GM04503 (cell line): ENCODE results near the gene ALKBH7.
"Not testable (repeated sequence)": the region's sequence is repeated elsewhere in the genome, so short reads cannot be mapped to it uniquely, and the experiment has no call there.

Experiments
- DNase-seq: peaks from one replicate; pipeline ENCODE4 v3.0.0-alpha.2; 2012; ENCODE audit warnings: low read depth

Gene ALKBH7

DNA sequence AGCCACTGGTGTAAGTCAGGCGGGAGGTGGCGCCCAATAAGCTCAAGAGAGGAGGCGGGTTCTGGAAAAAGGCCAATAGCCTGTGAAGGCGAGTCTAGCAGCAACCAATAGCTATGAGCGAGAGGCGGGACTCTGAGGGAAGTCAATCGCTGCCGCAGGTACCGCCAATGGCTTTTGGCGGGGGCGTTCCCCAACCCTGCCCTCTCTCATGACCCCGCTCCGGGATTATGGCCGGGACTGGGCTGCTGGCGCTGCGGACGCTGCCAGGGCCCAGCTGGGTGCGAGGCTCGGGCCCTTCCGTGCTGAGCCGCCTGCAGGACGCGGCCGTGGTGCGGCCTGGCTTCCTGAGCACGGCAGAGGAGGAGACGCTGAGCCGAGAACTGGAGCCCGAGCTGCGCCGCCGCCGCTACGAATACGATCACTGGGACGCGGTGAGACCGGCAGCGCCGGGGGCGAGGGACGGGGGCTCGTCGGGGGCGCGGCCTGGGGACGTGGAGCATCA lies at the start of gene ALKBH7:
ALKBH7 (plus strand) TSS at position 201 of the 502 bp plus-strand sequence; CDS start at position 228, 27 bp downstream.
- peak; percentile 97 for DNase-seq

GRCh38 chr19:6324757-6325156 lies 47.8 kb upstream of the ALKBH7 start:
- DNase-seq: no peak

DNA sequence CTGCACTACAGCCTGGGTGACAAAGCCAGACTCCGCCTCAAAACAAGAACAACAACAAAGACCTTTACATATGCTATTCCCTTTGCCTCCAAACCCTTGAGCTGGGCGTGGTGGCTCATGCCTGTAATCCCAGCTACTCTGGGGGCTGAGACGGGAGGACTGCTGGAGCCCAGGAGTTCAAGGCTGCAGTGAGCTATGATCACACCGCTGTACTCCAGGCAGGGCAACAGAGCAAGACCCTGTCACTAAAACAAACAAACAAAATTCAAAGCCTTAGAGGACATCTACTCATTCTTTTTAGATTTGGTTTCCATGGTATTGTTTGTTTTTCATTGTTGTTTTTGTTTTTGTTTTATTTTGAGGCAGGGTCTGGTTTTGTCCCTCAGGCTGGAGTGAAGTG lies 47.0 kb upstream of the ALKBH7 start:
- DNase-seq: no peak

- no peak for DNase-seq
Measured at GRCh38 chr19:6326815-6327214, 45.8 kb upstream of the ALKBH7 start.

GRCh38 chr19:6333439-6333838 lies 39.2 kb upstream of the ALKBH7 start, which contains the start of gene ACER1:
Gene ACER1 (minus strand): TSS chr19:6333612. CDS start chr19:6333551, 61 bp downstream.
- no peak for DNase-seq

- no peak for DNase-seq
Measured at GRCh38 chr19:6334490-6335285, 37.9 kb upstream of the ALKBH7 start.

- no peak for DNase-seq
Measured at GRCh38 chr19:6340493-6341201, 31.9 kb upstream of the ALKBH7 start.

GRCh38 chr19:6343462-6343861 lies 29.1 kb upstream of the ALKBH7 start:
- no peak for DNase-seq

DNA sequence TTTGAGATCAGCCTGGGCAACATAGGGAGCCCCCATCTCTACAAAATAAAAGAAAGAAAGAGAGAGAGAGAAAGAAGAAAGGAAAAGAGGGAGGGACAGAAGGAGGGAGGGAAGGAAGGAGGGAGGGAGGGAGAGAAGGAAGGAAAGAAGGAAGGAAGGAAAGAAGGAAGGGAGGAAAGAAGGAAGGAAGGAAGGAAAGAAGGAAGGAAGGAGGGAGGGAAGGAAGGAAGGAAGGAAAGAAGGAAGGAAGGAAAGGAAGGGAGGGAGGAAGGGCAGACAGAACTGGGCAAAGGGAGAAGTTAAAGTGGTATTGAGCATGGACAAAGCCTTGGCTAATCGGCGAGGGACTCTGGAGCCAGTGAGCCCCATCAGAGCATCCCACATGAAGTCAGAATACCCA lies 23.3 kb upstream of the ALKBH7 start:
- DNase-seq: not testable (repeated sequence)

DNA sequence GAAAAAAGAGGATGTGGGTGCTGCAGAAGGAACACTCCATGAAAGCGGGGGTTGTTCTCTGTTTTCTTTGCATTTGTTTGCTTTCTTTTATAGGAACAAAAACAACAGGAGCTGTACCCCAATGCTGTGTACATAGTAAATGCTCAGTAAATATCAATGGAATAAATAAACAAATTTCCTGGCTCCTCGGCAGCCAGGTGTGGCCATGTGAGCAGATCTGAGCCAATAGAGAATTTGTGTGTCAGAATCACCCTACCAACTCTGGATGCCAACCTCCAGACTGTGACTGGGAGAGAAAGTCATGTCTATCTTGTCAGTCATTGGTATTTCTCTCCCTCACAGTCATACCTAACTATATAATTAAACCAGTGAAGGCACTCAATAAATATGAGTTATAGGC lies 21.9 kb upstream of the ALKBH7 start:
- no peak for DNase-seq

GRCh38 chr19:6352381-6353165 lies 20.0 kb upstream of the ALKBH7 start:
- no peak for DNase-seq

DNA sequence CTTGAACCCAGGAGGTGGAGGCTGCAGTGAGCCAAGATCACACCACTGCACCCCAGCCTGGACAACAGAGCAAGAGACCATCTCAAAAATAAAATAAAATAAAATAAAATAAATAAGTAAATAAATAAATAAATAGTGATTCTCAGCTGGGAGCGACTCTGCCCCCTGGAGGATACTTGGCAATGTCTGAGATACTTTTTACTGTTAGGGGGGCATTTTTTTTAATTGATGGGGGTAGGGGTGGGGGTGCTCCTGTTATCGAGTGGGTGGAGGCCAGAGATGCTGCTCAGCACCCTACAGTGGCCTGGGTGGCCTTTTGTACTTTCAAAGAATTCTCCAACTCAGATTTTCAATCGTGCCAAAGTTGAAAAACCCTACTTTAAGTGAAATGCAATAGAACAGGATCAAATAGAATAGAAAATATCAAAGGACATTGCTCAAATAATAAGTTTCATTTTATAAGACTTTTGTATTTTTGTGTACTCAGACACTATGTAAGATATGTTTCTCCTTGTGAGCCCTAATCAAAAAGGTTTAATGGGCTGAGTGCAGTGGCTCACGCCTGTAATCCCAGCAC lies 18.4 kb upstream of the ALKBH7 start:
- DNase-seq: no peak

GRCh38 chr19:6355321-6356040 lies 17.1 kb upstream of the ALKBH7 start:
- DNase-seq: not testable (repeated sequence)

GRCh38 chr19:6357174-6357573 lies 15.4 kb upstream of the ALKBH7 start:
- DNase-seq: no peak

DNA sequence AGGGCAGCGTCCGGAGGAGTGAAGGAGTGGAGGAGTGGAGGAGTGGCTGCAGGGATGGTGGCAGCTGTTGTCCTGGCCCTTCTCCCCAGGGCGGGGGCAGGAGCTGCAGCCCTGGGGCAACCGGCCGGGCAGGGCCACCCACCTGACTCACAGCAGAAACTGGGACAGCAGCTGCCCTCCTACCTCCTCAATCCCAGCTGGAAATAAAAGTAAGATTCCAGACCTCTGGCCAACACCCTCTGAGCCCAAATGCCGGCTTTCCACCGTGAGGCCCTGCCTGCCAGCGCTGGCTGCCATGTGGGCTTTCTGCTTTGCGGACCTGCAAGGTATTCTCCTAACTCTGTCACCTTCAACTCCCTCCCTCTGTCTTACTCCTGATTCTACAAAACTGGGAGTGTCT lies 14.6 kb upstream of the ALKBH7 start:
- no peak for DNase-seq

GRCh38 chr19:6359568-6360341 lies 12.8 kb upstream of the ALKBH7 start:
- no peak for DNase-seq

DNA sequence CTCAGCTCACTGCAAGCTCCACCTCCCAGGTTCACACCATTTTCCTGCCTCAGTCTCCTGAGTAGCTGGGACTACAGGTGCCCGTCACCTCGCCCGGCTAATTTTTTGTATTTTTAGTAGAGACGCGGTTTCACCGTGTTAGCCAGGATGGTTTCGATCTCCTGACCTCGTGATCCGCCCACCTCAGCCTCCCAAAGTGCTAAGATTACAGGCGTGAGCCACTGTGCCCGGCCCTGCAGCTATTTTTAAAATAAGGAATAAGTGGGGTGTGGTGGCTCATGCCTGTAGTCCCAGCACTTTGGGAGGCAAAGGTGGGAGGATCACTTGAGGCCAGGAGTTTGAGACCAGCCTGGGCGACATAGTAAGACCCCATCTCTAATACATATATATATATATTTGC lies 12.1 kb upstream of the ALKBH7 start:
- not testable (repeated sequence) for DNase-seq

DNA sequence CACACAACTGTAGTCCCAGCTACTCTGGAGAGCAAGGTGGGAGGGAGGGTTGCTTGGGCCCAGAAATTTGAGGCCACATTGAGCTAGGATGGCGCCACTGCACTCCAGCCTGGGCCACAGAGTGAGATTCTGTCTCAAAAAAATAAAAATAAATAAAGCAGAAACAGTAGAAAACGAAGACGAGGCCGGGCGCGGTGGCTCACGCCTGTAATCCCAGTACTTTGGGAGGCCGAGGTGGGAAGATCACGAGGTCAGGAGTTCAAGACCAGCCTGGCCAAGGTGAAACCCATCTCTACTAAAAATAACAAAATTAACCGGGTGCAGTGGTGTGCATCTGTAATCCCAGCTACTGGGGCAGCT lies 11.8 kb upstream of the ALKBH7 start:
- DNase-seq: not testable (repeated sequence)

DNA sequence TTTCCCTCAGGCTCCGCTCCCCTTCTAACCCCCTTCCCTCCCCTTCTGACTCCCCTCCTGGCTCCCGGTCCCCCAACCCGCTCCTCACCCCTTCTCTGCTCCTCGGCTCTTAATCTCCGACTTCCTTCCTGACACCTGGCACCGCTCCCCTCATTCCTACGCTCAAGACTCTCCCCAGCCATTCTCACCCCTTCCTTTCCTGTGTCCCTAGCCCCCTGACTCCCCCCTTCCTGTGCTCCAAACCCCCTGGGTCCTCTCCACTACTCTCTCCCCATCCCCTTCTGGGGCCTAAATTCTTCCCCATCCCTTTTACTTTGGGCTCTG lies 10.6 kb upstream of the ALKBH7 start:
- DNase-seq: no peak

DNA sequence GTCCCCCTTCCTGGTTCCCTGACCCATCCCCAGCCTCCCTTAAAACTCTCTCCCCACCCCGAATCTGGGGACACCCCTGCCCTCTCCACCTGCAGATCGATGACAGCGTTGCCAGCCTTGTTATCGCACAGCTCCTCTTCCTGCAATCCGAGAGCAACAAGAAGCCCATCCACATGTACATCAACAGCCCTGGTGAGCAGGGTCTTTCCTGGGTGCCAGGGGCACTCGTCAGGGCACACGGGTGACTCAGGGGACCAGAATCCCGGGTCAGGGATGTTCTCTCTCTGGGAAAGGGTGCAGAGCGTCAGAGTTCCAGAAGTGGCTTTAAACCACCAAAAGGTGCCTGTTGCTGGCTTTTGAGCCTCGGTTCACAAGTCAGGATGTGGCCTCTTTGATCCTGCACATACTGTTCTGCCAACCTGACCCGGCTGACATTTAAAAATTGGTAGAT lies 10.2 kb upstream of the ALKBH7 start:
- no peak for DNase-seq

GRCh38 chr19:6364353-6364752 lies 8.2 kb upstream of the ALKBH7 start:
- no peak for DNase-seq
